GM18520 (cell line): ENCODE data around the gene YES1.
"Not testable (repeated sequence)": the region's sequence is repeated elsewhere in the genome, so short reads cannot be mapped to it uniquely, and the experiment has no call there.

ENCODE experiments used
- ATAC-seq: cut with Tn5 transposase; IDR thresholded peaks from one replicate; pipeline ENCODE4 v1.9.1; 2021; ENCODE audit not compliant: unreplicated experiment

Gene YES1

GRCh38 chr18:686339-687111 is 125.5 kb downstream of the YES1 start:
- ATAC-seq, result no peak

DNA sequence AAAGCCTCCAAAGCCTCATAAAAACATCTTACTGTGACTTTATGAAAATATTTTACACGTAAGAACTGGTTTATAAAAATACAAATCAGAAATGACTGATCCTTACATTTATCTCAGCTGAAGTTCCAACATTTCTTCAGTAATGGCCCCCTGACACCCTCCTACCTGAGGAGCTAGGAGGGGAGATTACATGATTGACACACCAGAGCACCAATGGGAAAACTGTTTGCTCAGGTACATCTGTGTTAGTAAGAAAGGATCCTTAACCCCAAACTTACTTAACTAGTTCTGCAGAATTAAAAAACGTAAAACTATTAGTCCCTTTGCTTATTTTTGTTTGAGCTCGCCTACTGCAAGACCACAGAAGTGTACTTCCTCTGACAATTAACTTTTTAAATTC is 126.6 kb downstream of the YES1 start:
- no peak for ATAC-seq

DNA sequence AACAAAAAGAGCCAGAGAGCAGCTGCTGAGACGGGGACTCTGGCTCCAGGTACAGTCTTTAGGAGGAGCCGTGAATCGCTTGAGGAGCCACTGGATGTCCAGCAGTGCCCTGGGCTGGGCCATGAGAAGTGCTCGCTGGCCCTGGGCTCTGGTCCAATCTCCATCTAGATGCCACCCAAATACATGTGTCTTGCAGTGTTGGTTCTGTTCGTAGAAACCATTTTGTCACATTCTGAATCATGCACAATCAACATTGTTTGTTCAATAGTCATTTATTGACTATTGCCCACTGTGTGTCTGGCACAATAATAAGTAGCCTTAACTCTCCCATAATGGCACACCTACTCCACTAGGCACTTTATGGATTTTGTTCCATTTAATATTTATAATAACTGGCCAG is 128.5 kb downstream of the YES1 start:
- ATAC-seq, result no peak

- no peak for ATAC-seq
Measured at GRCh38 chr18:682833-683232, 129.2 kb downstream of the YES1 start.

GRCh38 chr18:682416-682815 is 129.6 kb downstream of the YES1 start:
- not testable (repeated sequence) for ATAC-seq

DNA sequence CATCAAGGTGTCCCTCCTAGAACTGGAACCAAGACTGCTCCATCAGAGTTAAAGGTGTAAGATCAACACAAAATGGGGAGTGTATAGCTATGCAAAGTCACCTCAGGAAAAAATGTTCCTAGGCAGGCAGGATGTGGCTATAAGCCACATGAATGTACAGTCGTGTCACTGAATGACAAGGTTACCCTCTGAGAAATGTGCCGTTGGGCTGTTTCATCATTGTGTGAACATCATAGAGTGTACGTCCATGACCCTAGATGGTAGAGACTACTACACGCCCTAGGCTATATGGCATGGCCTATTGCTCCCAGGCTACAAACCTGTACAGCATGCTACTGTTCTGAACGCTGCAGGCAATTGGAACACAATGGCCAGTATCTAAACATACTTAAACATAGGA is 130.1 kb downstream of the YES1 start:
- ATAC-seq, result no peak

DNA sequence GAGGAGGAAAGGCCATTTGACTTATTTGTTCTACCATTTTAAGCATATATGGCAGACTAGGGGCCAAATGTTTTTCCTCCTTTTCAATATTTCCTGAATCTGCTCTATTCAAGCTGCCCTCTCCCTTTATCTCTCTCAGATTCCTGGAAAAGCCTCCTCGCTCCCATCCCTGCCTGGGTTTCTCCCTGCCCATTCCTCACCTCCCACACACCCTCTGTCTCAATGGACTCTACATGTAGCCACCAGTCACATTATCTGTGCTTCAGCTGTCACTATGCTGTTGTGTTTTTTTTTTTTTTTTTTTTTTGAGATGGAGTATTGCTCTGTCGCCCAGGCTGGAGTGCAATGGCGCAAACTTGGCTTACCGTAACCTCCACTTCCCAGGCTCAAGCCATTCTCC is 131.7 kb downstream of the YES1 start:
- no peak for ATAC-seq

- no peak for ATAC-seq
Measured at GRCh38 chr18:679516-679915, 132.5 kb downstream of the YES1 start.

GRCh38 chr18:678482-679182 is 133.4 kb downstream of the YES1 start:
- no peak for ATAC-seq

GRCh38 chr18:677951-678381 is 134.1 kb downstream of the YES1 start:
- ATAC-seq, result no peak

- ATAC-seq, result peak; percentile 37
Measured at GRCh38 chr18:677145-677544, 134.9 kb downstream of the YES1 start.

GRCh38 chr18:676736-677135 is 135.3 kb downstream of the YES1 start:
- ATAC-seq, result no peak

DNA sequence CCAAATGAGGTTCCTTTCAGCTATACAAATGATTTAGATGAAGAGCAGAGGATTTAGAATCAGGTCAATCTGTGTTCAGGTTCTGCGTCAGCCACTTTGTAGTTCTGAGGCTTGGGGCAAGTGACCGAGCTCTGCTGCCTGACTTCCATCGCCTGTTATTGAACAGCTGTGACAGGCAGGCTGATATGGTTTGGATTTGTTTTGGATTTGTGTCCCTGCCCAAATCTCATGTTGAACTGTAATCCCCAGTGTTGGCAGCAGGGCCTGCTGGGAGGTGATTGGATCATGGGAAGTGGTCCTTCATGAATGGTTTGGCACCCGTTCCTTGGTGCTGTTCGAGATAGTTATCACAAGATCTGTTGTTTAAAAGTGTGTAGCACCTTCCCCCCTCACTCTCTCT is 136.0 kb downstream of the YES1 start:
- ATAC-seq, result no peak

- ATAC-seq, result no peak
Measured at GRCh38 chr18:675307-675706, 136.7 kb downstream of the YES1 start.

GRCh38 chr18:673769-674168 is 138.3 kb downstream of the YES1 start:
- no peak for ATAC-seq

DNA sequence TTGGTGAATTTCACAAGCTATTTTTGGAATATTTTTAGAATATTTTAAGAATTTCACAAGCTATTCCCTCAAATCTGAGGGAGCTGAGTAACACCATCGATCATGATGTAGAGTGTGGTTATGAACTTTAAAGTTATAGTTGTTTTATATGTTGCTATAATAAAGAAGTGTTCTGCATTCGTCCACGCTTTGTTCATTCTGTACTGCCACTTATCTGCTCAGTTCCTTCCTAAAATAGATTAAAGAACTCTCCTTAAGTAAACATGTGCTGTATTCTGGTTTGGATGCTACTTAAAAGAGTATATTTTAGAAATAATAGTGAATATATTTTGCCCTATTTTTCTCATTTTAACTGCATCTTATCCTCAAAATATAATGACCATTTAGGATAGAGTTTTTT is 138.7 kb downstream of the YES1 start:
- ATAC-seq, result no peak
